GM19397 (cell line): ENCODE measurements around the gene TCF7.
A peak's percentile ranks its signal among the peaks of the same experiment; 100 is the strongest.

Experiments used
- ATAC-seq: cut with Tn5 transposase; IDR thresholded peaks from one replicate; pipeline ENCODE4 v1.9.1; 2021; ENCODE audit warnings: mild to moderate bottlenecking, moderate library complexity; ENCODE audit not compliant: unreplicated experiment

The TCF7 gene

DNA sequence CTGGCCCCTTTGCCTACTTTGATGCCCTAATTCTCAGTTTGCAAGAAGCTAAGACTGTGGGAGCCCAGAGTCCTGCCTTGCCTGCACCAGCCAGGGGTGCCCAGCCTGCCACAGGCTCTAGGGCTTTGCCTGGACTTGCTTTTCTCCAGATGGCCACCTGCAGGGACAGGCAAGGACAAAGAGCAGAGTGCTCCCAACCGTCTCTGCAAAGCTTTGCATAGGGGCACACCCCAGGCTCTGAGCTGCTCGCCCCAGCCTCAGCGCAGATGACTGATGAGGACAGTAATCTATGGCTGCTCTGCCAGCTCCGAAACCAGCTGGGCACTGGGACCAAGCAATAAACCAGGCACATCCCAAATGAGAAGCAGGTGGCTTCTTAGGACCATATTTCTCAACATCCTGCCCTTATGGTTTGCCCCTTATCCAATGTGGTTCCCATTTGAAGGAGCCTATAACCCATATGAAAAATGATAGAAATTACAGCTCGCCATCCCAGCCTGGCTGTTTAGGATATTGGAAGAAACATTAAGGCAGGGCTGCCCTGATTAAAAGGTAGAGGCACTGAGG lies 25.4 kb upstream of the TCF7 start:
- ATAC-seq = no peak

DNA sequence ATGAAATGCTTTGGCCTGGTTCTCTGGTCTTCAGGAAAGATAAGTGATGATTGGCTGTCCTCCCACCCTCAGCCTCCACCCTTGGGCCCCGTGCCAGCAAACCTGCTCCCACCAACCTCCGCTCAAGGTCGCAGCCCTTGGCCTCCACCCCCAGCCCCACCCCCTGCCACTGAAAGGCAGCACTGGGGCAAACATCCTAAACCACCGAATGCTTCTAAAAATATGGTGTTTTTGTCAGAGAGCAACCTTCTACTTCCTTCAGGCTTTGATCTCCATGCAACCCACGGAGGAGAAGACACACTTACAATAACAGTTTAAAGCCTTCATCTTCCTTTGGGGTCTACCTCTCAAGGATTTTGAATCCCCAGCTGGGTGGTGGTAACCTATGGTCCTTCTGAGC lies 24.0 kb upstream of the TCF7 start:
- ATAC-seq = no peak

DNA sequence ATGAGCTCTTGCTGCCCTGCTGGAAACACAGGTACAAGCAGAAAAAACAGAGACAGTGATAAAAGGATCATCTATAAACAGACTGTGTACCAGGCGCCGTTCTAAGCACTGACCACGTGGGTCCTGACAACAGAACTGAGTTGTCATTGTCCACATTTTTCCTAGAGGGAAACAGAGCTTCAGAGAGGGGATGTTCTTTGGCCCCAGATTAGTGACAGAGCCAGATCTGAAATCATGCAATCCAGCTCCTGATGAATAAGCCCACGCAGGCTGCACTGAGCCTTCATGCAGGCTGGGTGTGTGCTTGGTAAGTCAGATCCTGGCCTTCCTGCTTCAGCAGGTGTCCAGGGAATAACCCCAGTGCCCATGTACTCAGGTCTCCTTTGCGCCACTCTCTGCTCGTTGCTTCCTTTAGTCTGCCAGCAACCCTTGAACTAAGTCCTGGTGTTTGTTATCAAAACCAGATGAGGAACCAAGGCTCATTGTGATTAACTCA lies 22.8 kb upstream of the TCF7 start:
- ATAC-seq = no peak

DNA sequence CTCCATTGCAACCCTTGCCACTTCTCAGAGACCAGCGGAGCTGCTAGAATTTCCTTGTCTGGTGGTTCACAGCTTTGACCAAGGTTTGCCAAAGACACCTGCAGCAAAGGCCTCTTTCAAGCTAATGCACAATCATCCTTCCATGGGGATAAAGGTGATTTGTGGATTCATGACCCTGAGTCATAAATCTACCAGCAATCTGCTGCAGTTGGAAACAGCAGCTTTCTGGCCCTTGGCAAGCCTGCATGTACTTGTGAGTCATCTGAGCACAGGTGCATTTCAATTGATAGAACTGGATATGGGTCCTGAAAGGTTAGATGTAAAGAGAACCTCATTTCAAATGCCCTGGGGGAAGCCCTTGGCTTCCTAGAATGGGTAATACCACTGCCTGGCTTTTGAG lies 21.6 kb upstream of the TCF7 start:
- ATAC-seq = no peak

DNA sequence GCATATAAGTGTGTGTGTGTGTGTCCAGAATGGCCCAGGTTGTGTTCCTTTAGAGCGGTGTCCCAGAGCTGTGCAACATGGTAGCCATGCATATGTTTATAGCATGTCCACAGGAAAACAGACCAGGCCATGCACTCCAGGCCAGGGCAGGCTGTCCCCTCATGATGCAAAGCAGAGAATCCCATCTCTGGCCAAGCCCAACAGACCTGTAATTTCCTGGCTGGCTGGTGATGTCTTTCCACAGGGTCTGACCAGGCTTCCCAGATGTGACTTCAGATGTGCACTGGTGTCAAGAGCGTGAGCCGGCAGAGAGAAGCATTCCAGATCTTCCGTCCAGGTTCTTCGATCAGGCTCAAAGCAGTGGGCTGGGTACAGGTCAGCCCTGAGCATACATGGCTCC lies 21.1 kb upstream of the TCF7 start:
- no peak for ATAC-seq

DNA sequence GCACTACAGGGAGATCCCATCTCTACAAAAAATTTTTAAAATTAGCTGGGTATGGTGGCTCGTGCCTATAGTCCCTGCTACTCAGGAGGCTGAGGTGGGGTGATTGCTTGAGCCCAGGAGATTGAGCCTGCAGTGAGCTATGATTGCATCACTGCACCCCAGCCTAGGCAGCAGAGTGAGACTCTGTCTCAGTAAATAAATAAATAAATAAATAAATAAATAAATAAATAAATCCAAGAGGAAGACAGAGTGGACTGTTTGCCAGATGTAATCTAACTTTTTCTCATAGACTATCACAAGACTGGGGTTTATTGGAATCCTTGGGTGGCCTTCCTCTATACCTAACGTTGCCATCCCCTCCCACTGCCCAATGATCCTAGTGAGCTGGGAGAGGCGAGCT lies 19.2 kb upstream of the TCF7 start:
- ATAC-seq = no peak

DNA sequence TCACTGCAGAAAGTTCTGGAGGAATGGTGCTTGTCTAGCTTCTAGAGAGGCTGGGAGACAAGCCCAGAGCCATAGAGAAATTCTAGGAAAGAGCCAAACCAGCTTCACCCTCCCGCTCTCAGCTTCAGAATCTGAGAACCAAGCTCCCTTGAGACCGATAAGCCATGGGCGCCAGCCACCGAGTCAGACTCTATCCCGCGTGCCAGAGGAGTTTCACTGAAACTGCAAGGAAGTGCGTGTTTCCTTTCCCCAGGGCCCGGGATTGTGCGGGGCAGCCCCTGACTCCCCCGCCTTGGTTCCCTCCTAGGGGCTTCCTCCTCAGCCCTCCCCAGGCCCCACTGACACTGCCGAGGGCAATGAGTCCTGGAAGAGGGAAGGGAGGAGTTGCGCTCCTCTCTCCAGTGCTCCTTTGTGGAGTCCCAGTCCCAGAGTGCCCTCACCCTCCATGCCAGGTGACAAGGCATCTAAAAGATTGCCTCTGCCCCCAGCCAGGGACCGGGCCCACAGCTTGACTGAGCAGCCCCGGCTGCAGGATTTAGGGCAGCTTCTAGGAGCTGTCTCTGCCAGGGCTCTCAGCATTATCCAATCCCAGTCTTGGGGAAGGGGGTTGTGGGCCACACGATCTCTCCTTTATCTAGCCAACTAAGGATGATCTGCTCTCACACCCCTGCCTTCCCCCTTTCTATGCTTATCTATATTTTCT lies 18.4 kb upstream of the TCF7 start:
- ATAC-seq = no peak

DNA sequence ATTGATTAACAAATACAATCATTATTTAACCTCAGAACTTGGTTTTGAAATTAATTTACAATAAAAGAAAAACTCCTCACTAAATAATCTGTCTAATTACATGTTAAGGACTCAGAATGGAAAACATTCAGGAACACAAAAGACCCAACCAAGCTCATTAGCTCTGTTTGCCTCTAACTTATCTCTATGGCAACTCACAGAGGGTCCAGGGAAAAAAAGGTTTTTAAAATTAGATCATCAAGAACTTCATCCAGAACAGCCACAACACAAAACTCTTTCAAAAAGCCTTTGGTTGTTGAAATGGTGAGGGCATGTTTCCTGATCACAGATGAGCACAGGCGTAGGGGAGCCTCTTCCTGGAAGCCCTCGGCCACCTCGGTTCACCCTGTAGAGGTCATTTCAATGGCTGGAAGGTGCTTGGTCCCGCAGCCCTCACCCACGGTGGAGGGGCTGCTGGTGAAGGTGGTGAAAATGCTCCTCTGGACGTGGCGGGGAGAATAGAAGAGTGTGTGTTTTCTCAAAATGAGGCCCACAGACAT lies 17.2 kb upstream of the TCF7 start:
- ATAC-seq = no peak

DNA sequence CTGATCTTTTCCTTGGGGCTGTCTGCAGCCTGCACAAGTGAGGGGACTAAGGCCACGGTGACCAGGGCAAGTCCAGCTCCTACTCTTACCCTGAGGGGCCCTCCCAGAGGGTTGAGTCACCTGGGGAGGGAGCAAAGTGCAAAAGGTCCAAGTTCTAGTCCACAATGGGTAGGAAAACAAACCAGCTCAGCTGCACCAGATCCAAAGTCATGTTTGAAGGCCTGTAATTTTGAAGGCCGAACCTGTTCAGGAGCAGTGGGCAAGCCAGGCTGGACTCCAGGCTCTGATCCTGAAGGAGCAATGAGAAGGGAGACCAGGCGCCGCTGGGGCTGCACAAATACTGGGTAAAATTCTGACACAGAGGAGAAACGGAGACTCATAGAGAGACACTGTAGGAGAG lies 15.8 kb upstream of the TCF7 start:
- ATAC-seq = no peak

DNA sequence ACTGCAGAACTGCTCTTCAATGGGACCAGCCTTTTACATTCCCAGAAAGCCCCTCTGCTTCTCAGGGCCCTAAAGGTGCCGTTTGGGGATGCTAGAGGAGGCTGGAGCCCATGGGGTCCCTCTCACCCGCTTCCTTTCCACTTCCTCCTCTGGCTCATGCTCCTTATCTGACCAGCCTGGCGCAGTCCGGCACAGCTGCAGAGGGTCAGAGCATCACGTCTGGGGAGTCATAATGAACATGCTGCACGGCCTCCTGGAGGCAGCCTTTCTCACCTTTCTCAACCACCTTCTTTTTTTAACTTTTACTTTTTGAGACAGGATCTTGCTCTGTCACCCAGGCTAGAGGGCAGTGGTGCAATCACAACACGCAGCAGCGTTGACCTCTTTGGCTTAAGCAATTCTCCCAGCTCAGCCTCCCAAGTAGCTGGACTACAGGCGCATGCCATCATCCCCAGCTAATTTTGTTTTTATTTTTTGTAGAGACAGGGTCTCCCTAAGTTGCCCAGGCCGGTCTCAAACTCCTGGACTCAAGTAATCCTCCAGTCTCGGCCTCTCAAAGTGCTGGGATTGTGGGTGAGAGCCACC lies 15.1 kb upstream of the TCF7 start:
- no peak for ATAC-seq

DNA sequence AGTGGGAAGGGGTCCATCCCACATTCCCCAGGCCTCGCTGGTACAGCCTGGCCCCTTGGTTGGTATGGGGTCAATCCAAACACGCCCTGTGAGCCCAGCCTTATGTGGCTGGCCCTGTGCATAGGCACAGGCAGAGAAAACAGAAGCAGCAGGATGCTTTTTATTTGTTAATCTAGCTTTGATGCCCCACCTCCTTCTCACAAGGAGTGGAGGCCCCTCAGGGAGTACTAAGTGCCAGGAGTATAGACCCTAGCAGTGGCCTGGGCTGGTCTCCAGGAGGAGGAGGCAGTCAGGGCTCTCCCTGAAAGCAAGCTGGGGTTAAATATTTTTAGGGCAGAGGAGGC lies 14.6 kb upstream of the TCF7 start:
- no peak for ATAC-seq

DNA sequence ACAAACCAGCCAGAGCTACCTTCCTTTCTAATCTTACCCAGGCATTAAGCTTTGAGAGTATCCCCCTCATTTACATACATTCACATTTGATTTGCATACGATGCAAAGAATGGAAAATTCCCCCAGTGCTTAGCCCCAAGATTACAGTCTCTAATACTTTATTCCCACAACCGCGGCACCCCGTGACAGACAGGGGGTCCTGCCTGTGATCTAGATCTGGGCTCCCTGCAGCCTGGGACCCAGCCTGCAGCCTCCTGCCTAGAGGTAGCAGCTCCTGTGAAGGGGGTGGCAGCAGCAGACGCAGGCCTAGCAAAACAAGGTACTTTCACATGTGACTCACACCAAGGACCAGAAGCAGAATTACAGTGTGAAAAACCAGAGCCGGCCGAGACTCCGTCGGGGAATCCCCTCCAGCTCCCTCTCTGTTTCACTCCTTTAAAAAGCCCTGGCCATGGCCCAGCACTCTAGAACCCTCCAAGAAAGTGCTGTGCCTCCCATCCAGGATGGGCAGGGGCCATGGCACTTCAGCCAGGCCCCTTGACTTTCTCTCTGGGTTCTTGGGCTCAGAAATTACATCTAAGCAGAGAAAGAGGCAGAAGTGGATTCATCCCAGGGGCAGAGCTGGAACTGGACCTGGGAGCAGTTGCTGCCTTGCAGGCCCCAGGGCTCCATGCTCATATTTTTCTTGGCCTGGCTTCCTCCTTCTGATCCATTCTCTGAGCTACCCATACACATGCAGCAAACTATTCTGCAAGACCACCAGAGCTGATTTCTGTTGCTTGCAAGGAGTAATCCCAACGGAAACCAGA lies 14.0 kb upstream of the TCF7 start:
- ATAC-seq = peak; percentile 83

DNA sequence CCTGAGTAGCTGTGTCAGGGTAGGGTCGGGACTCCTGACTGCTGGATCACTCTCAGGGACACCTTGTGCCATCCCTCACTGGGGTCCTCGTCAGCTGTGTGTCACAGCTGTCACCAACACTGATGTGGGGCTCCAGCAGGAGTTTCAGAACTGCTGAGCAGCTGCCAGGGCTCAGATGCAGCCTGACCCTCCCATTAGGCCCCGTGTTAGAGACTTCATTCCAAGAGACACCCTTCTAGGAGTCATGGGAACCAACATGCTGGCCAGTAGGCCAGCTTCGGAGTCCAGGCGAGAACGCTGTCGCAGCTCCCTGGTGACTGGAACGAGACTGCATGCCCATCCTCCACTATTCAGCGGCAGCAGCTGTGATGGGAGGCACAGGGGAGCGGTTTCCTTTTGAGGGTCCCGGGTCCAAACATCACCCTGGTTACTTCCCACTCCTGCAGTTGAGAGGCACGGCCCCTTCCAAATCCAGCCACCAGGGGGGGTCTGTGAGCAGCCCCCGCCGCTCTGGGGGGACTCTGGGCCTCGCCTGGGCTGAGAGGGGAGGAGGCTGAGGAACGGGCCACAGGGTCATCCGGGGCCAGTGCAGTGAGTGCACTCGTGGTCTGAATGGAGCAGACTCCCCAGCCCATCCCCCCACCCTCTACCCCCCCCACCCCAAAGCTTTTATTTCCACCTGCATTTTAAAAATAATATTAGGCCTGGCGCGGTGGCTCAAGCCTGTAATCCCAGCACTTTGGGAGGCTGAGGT lies 12.6 kb upstream of the TCF7 start:
- ATAC-seq = no peak

DNA sequence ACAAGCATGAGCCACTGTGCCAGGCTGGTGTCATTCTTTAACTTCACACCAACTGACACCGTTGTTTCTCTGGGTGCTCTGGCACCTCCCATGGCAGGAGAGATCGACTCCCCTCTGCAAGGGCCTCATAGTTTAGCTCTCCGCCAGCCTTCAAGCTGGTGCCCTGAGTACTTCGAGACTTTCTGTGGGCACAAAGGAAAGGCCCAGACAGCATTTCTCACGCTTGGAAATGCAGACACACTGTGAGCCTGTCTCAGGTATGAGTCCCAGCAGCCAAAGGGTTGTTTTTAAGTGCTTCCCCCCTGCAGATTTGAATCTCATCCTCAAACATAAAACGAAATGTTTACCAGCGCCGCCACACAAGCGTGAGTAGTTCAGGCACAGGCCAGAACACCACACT lies 11.1 kb upstream of the TCF7 start:
- no peak for ATAC-seq

DNA sequence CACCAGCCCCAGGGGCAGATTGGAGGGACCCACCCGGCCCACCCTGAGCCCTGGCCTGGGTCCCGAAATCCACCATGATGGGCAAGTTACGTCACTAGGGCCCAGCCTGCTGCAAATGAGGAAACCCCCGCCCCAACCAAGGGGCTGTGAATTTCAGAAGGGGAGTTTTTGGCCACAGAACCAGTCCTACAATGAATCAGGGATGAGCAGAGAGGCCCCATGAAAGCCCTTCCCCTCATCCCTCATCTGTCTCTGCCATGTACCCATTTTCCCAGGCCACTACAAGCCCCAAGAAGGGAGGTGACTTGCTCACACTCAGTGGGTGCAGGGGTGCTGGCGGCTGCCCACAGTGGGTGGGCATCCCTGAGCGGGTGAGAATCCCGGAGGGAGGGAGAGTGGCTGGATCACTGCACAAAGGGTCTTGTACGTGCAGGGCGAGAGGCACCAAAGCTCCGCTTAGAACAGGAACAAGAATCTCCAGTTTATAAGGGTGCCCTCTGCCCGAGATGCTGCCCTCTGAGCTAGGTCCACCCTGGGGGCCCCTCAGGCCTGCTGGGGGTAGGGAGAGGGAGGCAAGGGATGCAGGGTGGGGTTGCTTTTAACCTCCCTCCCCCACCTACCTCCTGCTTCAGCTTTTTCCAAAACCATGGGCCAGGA lies 10.4 kb upstream of the TCF7 start:
- no peak for ATAC-seq

DNA sequence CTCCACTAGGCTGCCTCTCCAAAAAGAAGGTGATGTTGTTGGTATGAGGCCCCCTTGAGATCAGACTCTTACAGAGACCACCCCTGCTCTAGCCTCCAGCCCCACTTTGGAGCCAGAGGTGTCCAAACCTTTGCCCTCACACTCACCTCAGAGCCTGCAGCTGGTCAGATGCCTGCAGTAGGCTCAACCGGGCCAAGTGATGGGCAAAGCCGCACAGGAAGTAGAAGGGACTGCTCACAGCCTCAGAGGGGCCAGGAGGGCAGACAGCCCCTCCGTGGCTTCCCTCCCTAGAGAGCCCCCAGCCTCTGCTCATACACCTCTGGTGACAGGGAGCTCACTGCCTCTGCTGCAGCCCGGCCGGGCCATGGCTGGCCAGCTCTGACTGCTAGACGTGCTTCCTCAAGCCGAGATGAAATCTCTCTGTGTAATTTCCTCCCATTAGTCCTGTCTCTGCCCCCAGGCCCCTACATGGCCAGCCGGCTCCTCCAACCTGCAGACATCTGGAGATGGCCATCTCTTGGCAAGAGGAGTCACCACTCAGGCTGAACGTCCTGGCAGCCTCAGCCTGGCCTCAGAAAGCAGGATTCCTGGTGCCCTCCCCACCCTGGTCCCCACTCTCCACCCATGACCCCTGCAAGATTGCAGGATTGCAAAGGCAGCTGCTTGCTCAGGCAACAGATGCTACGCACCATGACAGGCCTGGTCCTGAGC lies 7.3 kb upstream of the TCF7 start:
- no peak for ATAC-seq

DNA sequence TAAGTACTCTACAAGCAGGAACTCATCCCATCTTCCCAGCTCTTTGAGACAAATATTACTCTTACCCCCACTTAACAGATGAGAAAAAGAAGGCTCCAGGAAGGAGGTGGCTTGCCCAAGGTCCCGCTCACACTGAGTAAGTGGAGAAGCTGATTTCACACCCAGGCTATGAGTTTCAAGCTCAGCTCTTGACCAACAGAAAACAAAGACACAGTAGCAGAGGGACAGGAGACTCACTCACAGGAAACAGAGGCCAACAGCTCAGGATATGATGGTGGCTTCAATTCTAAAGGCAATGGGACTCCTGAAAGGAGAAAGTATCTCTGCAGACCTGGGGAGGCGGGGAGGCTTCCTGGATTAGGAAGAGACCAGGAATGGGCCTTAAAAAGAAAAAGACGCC lies 6.7 kb upstream of the TCF7 start:
- no peak for ATAC-seq

DNA sequence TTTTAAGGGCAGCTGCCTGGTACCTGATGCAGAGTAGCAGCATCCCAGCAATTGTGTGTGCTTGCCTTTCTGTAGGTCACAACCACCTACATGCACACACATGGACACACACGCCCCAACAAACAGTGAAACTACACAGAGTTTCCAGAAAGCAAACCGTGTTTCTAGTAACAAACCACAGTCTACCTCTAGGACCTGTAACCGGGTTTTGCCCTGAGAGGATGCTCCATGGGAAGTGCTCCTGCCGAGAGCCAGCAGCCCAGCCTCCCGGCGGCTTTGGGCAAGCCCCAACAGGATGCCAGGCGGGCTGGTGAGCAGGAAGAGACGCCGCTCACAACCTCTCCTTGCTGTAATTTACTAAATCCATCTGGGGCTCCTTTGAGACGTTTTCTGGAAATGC lies 4.1 kb upstream of the TCF7 start:
- no peak for ATAC-seq

DNA sequence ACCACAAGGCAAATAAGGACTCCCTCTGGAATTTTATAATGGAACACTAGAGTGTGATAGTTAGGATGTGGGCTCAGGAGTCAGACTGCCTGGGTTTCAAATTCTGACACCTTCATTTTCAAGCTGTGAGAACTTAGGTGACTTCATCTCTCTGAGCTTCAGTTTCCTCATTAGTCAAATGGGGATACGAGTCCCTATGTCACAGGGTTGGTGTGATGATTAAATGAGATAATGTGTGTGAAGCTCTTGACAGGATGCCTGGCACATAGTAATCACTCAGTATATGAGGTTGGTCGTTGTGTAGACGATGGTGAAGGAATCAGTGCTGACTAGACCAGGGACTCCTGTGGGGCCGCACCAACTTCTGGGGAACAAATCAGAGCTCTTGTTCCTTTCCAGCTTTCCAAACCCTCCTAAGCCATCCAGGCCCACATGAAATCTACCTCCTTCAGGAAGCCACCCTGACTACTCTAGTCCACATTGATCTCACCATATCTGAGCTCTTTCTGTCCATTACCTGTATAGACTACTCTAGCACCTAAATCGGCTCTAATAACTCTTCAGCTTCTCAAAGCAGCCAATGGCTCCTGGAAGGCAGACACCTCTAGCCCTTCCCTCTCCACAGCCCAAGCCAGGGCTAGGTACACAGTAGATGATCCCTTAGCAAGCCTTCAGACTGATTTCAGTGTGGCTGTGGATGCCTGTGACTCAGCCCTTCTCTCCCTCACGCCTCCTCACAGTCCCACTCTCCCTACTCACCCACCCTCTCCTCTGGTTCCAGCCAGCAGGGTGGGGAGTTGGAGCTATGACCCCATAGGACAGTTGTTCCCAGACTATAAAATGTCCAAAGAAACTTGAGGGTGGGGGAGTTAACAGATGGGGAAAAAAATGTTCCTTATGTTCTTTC lies 2.5 kb upstream of the TCF7 start:
- ATAC-seq = no peak
